A549 (cell line): Measurements from ENCODE around the gene DQX1. TPM values are rescaled to one million over a fixed set of nuclear protein-coding genes. Genes with fewer than 3 reads are reported as not detected.
"Not testable (repeated sequence)": the region's sequence is repeated elsewhere in the genome, so short reads cannot be mapped to it uniquely, and the experiment has no call there.

ENCODE experiments used
- ATAC-seq, 2 experiments: fragments of 200-7000 bp in 1 of 2; fragments of >200 bp in 1 of 2; cut with Nextera tagmentation in 1 of 2; cut with Tn5 transposase in 1 of 2; 3 replicates each; pipeline versions ENCODE4 v1.8.0 to v1.9.1; 2018 to 2020; ENCODE audit warnings: mild to moderate bottlenecking in 1 of 2, moderate library complexity in 1 of 2
- CTCF ChIA-PET: fragments of 300-600 bp; sonication (Branson Sonifier 250); formaldehyde crosslinking; extraction: SDS; loops from one replicate; lab custom pipeline; 2021; ENCODE audit warnings: antibody characterized with exemption, inconsistent platforms; lab: Yijun Ruan, JAX
- POLR2A ChIA-PET: fragments of 350-600 bp; formaldehyde crosslinking; extraction: SDS; loops from one replicate; lab custom pipeline; 2021; ENCODE audit warnings: antibody characterized with exemption, inconsistent platforms; lab: Yijun Ruan, JAX
- DNase-seq, 2 experiments: peaks; one replicate each; pipeline versions ENCODE4 v3.0.0 to v3.0.0-alpha.2; 2011 to 2016; ENCODE audit warnings: low read depth in 1 of 2, low spot score in 1 of 2
- FAIRE-seq: peaks from 2 replicates; lab custom pipeline; 2011; peaks lifted over from hg19 to GRCh38; lab: Jason Lieb, UNC
- H3K27ac ChIP-seq, 2 experiments: fragments of >200 bp; sonication (Bioruptor Twin); formaldehyde crosslinking; 3 replicates each; pipeline ENCODE4 v1.5.1; 2016 to 2017
- H3K4me1 ChIP-seq: fragments of >200 bp; sonication (Bioruptor Twin); formaldehyde crosslinking; 3 replicates; pipeline ENCODE4 v1.6.1; 2016
- H3K4me2 ChIP-seq: fragments of >200 bp; sonication (Bioruptor Twin); formaldehyde crosslinking; 3 replicates; pipeline ENCODE4 v1.6.1; 2016
- H3K4me3 ChIP-seq: fragments of >200 bp; sonication (Bioruptor Twin); formaldehyde crosslinking; 3 replicates; pipeline ENCODE4 v1.5.1; 2016
- H3K9me3 ChIP-seq: fragments of >200 bp; sonication (Bioruptor Twin); formaldehyde crosslinking; 3 replicates; pipeline ENCODE4 v1.6.1; 2016
- BHLHE40 ChIP-seq: IDR thresholded peaks from 2 replicates; pipeline ENCODE4 v1.6.1; 2012; ENCODE audit warnings: low read depth, low read length, inconsistent platforms
- HOXA7 ChIP-seq: fragments of 250-450 bp; sonication (Bioruptor Pico); IDR thresholded peaks from 2 replicates; pipeline ENCODE4 v1.5.0; 2020; ENCODE audit warnings: mild to moderate bottlenecking, moderate library complexity
- RARB ChIP-seq: fragments of 250-450 bp; sonication (Bioruptor Pico); IDR thresholded peaks from 2 replicates; pipeline ENCODE4 v1.8.0; 2021; ENCODE audit warnings: mild to moderate bottlenecking, moderate library complexity
- ZFP36 ChIP-seq: fragments of 450-650 bp; IDR thresholded peaks from 2 replicates; pipeline ENCODE4 v1.6.1; 2014; ENCODE audit warnings: borderline replicate concordance; ENCODE audit not compliant: partially characterized antibody
- WGBS: methylation state at CpG from one replicate; pipeline ENCODE4 v1.1.6; 2017; ENCODE audit errors: missing lambda C conversion rate; 5-methylcytosine and 5-hydroxymethylcytosine counted together
- polyA plus RNA-seq, 4 experiments: library from polyadenylated mRNA; depleted of rRNA in 3 of 4; stranded (reverse); fragments of >200 nt; fragmentation: RNase III in 1 of 4; extraction: RNeasy Plus Mini Kit Qiagen cat#74134 plus additional on column Dnase treatment in 1 of 4; gene quantifications; 2 replicates in 3 of 4; 3 replicates in 1 of 4; pipeline ENCODE4 v1.2.3, GENCODE V29; 2011 to 2017
- TF ChIP-seq, protein P1 (sequence below): fragments of 250-450 bp; sonication (Bioruptor Pico); IDR thresholded peaks from 2 replicates; pipeline ENCODE4 v1.5.0; 2020; ENCODE audit warnings: low read depth, mild to moderate bottlenecking, moderate library complexity

The DQX1 gene
- polyA plus RNA-seq, 2 of the 4 experiments (the other 2 are of a cell fraction): 0.15 to 0.39 TPM

DNA sequence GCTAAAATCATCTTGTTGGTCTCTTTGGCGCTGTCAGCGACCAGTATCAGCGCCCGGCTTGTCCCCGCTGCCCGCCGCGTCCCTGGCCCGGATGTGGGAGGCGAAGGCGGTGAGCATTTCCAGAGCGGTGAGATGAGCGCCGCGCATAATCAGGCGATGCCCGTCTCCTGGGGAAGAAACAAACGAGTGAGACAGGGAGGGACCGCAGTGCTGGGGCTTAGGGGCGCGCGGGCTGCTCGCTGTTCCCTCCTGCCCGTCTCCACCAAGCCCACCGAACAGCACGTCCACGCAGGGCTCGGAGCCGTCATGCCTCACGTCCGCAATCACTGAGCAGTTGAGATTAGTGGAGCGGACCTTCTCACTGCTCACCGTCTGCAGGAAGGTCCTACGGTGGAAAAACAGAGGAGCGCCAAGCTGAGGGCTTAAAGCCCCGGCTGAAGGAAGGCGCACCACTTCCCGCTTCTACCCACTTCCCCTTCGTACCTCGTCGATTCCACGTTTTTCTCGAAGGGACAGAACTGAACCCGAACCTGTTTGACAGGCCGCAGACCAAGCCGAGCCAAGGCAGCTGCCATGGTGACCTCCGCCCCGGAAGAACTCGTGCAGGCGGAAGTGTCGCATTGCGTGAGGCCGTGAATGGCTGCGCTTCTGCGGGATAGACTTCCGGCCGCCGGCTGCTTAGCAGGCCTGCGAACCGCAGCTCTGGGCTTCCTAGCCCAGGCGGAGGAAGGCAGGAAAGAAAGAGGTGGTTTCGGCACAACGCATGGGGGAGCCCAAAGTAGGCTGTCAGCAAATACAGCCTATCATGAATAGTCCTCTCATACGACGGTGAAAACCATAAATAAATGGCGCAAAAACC lies 53.7 kb downstream of the DQX1 start, which contains the start of gene MRPL53 (continued):
- TF ChIP-seq, protein P1, sequence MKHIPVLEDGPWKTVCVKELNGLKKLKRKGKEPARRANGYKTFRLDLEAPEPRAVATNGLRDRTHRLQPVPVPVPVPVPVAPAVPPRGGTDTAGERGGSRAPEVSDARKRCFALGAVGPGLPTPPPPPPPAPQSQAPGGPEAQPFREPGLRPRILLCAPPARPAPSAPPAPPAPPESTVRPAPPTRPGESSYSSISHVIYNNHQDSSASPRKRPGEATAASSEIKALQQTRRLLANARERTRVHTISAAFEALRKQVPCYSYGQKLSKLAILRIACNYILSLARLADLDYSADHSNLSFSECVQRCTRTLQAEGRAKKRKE (CRISPR knock-in tag): no peak
- peak; percentile 16; the same call in 1 of the 2 replicates for TF ChIP-seq RARB (CRISPR knock-in tag)

- 60% methylated on average over 16 of the region's 16 CpGs for WGBS
- Histone ChIP-seq H3K9me3 (no peaks in the 10 kb centered on the region), H3K4me1 (peaks cover 16% of the 10 kb centered on the region), H3K4me2 (peak overlapping the region; percentile 92), H3K27ac (peak overlapping the region; percentile 86 to 91)
- POLR2A ChIA-PET: interaction anchor here (0.6 to 3.1 kb wide), 7 partner anchors 8 to 734 kb away, joined by 3 to 37 read pairs (median 5); partner anchors contain the start of genes CCDC142, TPRKB, TTC31 and WBP1
- DNase-seq (no peak), ATAC-seq (peak in 1 of 2 experiments; percentile 2; a peak in 2 of 6 replicates), FAIRE-seq (no peak)
- no peak for TF ChIP-seq BHLHE40
- TF ChIP-seq HOXA7: 0 out of 2 replicates have a peak, but pooled peaks have one; percentile 45
- TF ChIP-seq ZFP36: no peak
- TF ChIP-seq, all 56 proteins: peak for 1
- CTCF ChIA-PET: interaction anchor here (0.6 to 5.2 kb wide), 2 partner anchors 11 to 18 kb away, joined by 3 to 37 read pairs; partner anchors contain the start of genes CCDC142 and TTC31
- peak overlapping the region; percentile 63 for H3K4me3 ChIP-seq
Measured at GRCh38 chr2:74471332-74472065, 54.5 kb downstream of the DQX1 start.

GRCh38 chr2:74470742-74471141 lies 55.3 kb downstream of the DQX1 start:
- WGBS: 95% methylated on average over 12 of the region's 12 CpGs
- ChIA-PET CTCF (interaction anchor here (0.6 to 5.2 kb wide), 2 partner anchors 12 to 18 kb away, joined by 3 to 37 read pairs; partner anchors contain the start of genes CCDC142 and TTC31), POLR2A (interaction anchor here (0.6 to 3.1 kb wide), 2 partner anchors 13 to 733 kb away, joined by 3 to 37 read pairs; partner anchors contain the start of genes TPRKB and WBP1)
- FAIRE-seq, H3K9me3 ChIP-seq, DNase-seq, ATAC-seq, H3K27ac ChIP-seq, H3K4me3 ChIP-seq: not testable (repeated sequence)
- H3K4me2 ChIP-seq: peak overlapping the region; percentile 92
- peaks cover 20% of the 10 kb centered on the region for H3K4me1 ChIP-seq

Other genes starting within 250 kb of the DQX1 start
- gene SLC4A5, start 182.8 kb downstream of the DQX1 start, polyA plus RNA-seq (2011; rRNA removed): 1.1 and 1.3 TPM in 2 replicates
- gene SLC4A5, start 182.8 kb downstream of the DQX1 start, polyA plus RNA-seq (2017; fragmentation: RNase III; extraction: RNeasy Plus Mini Kit Qiagen cat#74134 plus additional on column Dnase treatment): 0.38 to 0.63 TPM (median 0.50 TPM) in 3 replicates
- gene DCTN1, start 145.9 kb downstream of the DQX1 start, polyA plus RNA-seq (2011; rRNA removed): 95.1 and 99.1 TPM in 2 replicates
- gene DCTN1, start 145.9 kb downstream of the DQX1 start, polyA plus RNA-seq (2017; fragmentation: RNase III; extraction: RNeasy Plus Mini Kit Qiagen cat#74134 plus additional on column Dnase treatment): 104 to 107 TPM (median 106 TPM) in 3 replicates
- gene C2orf81, start 104.6 kb downstream of the DQX1 start, polyA plus RNA-seq (2011; rRNA removed): 0.88 and 1.6 TPM in 2 replicates
- 1.9 to 2.4 TPM (median 2.0 TPM) in 3 replicates for gene C2orf81, start 104.6 kb downstream of the DQX1 start, polyA plus RNA-seq (2017; fragmentation: RNase III; extraction: RNeasy Plus Mini Kit Qiagen cat#74134 plus additional on column Dnase treatment)
- 47.4 and 59.1 TPM in 2 replicates for gene WDR54, start 104.5 kb downstream of the DQX1 start, polyA plus RNA-seq (2011; rRNA removed)
- 59.4 to 68.5 TPM (median 62.5 TPM) in 3 replicates for gene WDR54, start 104.5 kb downstream of the DQX1 start, polyA plus RNA-seq (2017; fragmentation: RNase III; extraction: RNeasy Plus Mini Kit Qiagen cat#74134 plus additional on column Dnase treatment)
- 15.1 and 15.9 TPM in 2 replicates for gene RTKN, start 84.3 kb downstream of the DQX1 start, polyA plus RNA-seq (2011; rRNA removed)
- 15.6 to 21.2 TPM (median 20.1 TPM) in 3 replicates for gene RTKN, start 84.3 kb downstream of the DQX1 start, polyA plus RNA-seq (2017; fragmentation: RNase III; extraction: RNeasy Plus Mini Kit Qiagen cat#74134 plus additional on column Dnase treatment)
- gene INO80B, start 71.1 kb downstream of the DQX1 start, polyA plus RNA-seq (2011; rRNA removed): 15.5 and 19.9 TPM in 2 replicates
- gene INO80B, start 71.1 kb downstream of the DQX1 start, polyA plus RNA-seq (2017; fragmentation: RNase III; extraction: RNeasy Plus Mini Kit Qiagen cat#74134 plus additional on column Dnase treatment): 66.8 to 74.6 TPM (median 74.3 TPM) in 3 replicates
- gene WBP1, start 67.8 kb downstream of the DQX1 start, polyA plus RNA-seq (2011; rRNA removed): 62.6 and 86.3 TPM in 2 replicates
- 49.1 to 67.0 TPM (median 59.0 TPM) in 3 replicates for gene WBP1, start 67.8 kb downstream of the DQX1 start, polyA plus RNA-seq (2017; fragmentation: RNase III; extraction: RNeasy Plus Mini Kit Qiagen cat#74134 plus additional on column Dnase treatment)
- gene MOGS, start 60.8 kb downstream of the DQX1 start, polyA plus RNA-seq (2011; rRNA removed): 35.3 and 42.0 TPM in 2 replicates
- 30.6 to 34.5 TPM (median 34.1 TPM) in 3 replicates for gene MOGS, start 60.8 kb downstream of the DQX1 start, polyA plus RNA-seq (2017; fragmentation: RNase III; extraction: RNeasy Plus Mini Kit Qiagen cat#74134 plus additional on column Dnase treatment)
- gene MRPL53, start 53.6 kb downstream of the DQX1 start, polyA plus RNA-seq (2011; rRNA removed): 49.9 and 68.8 TPM in 2 replicates
- 216 to 229 TPM (median 221 TPM) in 3 replicates for gene MRPL53, start 53.6 kb downstream of the DQX1 start, polyA plus RNA-seq (2017; fragmentation: RNase III; extraction: RNeasy Plus Mini Kit Qiagen cat#74134 plus additional on column Dnase treatment)
- gene CCDC142, start 43.2 kb downstream of the DQX1 start, polyA plus RNA-seq (2011; rRNA removed): 6.8 and 8.9 TPM in 2 replicates
- gene CCDC142, start 43.2 kb downstream of the DQX1 start, polyA plus RNA-seq (2017; fragmentation: RNase III; extraction: RNeasy Plus Mini Kit Qiagen cat#74134 plus additional on column Dnase treatment): 11.9 to 16.4 TPM (median 12.8 TPM) in 3 replicates
- 29.6 and 32.4 TPM in 2 replicates for gene TTC31, start 43.1 kb downstream of the DQX1 start, polyA plus RNA-seq (2011; rRNA removed)
- gene TTC31, start 43.1 kb downstream of the DQX1 start, polyA plus RNA-seq (2017; fragmentation: RNase III; extraction: RNeasy Plus Mini Kit Qiagen cat#74134 plus additional on column Dnase treatment): 25.4 to 26.2 TPM (median 25.7 TPM) in 3 replicates
- gene LBX2, start 26.6 kb downstream of the DQX1 start, polyA plus RNA-seq (2011; rRNA removed): 0.84 and 1.0 TPM in 2 replicates
- 2.0 to 2.4 TPM (median 2.1 TPM) in 3 replicates for gene LBX2, start 26.6 kb downstream of the DQX1 start, polyA plus RNA-seq (2017; fragmentation: RNase III; extraction: RNeasy Plus Mini Kit Qiagen cat#74134 plus additional on column Dnase treatment)
- 53.6 and 55.3 TPM in 2 replicates for gene PCGF1, start 18.5 kb downstream of the DQX1 start, polyA plus RNA-seq (2011; rRNA removed)
- gene PCGF1, start 18.5 kb downstream of the DQX1 start, polyA plus RNA-seq (2017; fragmentation: RNase III; extraction: RNeasy Plus Mini Kit Qiagen cat#74134 plus additional on column Dnase treatment): 32.2 to 38.1 TPM (median 32.8 TPM) in 3 replicates
- gene TLX2, start 11.8 kb downstream of the DQX1 start, polyA plus RNA-seq (2011; rRNA removed): 0.05 TPM in 1 of 2 replicates, not detected in the other
- gene TLX2, start 11.8 kb downstream of the DQX1 start, polyA plus RNA-seq (2017; fragmentation: RNase III; extraction: RNeasy Plus Mini Kit Qiagen cat#74134 plus additional on column Dnase treatment): 0.37 to 0.58 TPM (median 0.39 TPM) in 3 replicates
- 129 and 181 TPM in 2 replicates for gene AUP1, start 3.5 kb upstream of the DQX1 start, polyA plus RNA-seq (2011; rRNA removed)
- 160 to 164 TPM (median 163 TPM) in 3 replicates for gene AUP1, start 3.5 kb upstream of the DQX1 start, polyA plus RNA-seq (2017; fragmentation: RNase III; extraction: RNeasy Plus Mini Kit Qiagen cat#74134 plus additional on column Dnase treatment)
- gene HTRA2, start 3.7 kb upstream of the DQX1 start, polyA plus RNA-seq (2011; rRNA removed): 28.7 and 33.7 TPM in 2 replicates
- 33.6 to 36.5 TPM (median 34.0 TPM) in 3 replicates for gene HTRA2, start 3.7 kb upstream of the DQX1 start, polyA plus RNA-seq (2017; fragmentation: RNase III; extraction: RNeasy Plus Mini Kit Qiagen cat#74134 plus additional on column Dnase treatment)
- gene LOXL3, start 27.7 kb upstream of the DQX1 start, polyA plus RNA-seq (2011; rRNA removed): 0.30 and 0.40 TPM in 2 replicates
- 0.27 to 0.53 TPM (median 0.31 TPM) in 3 replicates for gene LOXL3, start 27.7 kb upstream of the DQX1 start, polyA plus RNA-seq (2017; fragmentation: RNase III; extraction: RNeasy Plus Mini Kit Qiagen cat#74134 plus additional on column Dnase treatment)
- 3.7 and 4.0 TPM in 2 replicates for gene DOK1, start 28.5 kb upstream of the DQX1 start, polyA plus RNA-seq (2011; rRNA removed)
- gene DOK1, start 28.5 kb upstream of the DQX1 start, polyA plus RNA-seq (2017; fragmentation: RNase III; extraction: RNeasy Plus Mini Kit Qiagen cat#74134 plus additional on column Dnase treatment): 3.2 to 5.1 TPM (median 5.0 TPM) in 3 replicates
- gene M1AP, start 122.1 kb upstream of the DQX1 start, polyA plus RNA-seq (2011; rRNA removed): not detected in 2 replicates
- not detected in 3 replicates for gene M1AP, start 122.1 kb upstream of the DQX1 start, polyA plus RNA-seq (2017; fragmentation: RNase III; extraction: RNeasy Plus Mini Kit Qiagen cat#74134 plus additional on column Dnase treatment)
- gene SEMA4F, start 128.0 kb upstream of the DQX1 start, polyA plus RNA-seq (2011; rRNA removed): 9.3 and 11.1 TPM in 2 replicates
- 7.6 to 8.5 TPM (median 8.3 TPM) in 3 replicates for gene SEMA4F, start 128.0 kb upstream of the DQX1 start, polyA plus RNA-seq (2017; fragmentation: RNase III; extraction: RNeasy Plus Mini Kit Qiagen cat#74134 plus additional on column Dnase treatment)